Measurements from ENCODE around the gene PGBD4.

DNA sequence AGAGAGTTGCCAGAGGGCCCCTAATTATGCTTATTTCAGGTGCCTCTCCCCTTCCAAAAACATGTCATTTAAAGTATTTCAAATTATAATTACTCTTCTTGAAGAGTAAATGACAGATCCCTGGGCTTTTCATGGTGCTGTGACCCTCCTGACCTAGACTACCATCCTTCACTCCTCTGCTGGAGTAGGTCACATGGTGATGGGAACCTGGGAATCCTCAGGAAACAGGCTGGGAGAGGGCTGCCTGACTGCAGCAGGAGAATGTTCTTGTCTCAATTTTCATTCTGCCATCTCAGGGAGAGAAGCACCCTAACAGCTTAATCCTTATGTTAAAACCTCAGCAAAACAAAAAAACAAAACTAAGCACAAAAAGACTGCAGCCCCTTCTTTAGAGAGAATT is 24.6 kb downstream of the PGBD4 start:
- TF ChIP-seq, protein P1, sequence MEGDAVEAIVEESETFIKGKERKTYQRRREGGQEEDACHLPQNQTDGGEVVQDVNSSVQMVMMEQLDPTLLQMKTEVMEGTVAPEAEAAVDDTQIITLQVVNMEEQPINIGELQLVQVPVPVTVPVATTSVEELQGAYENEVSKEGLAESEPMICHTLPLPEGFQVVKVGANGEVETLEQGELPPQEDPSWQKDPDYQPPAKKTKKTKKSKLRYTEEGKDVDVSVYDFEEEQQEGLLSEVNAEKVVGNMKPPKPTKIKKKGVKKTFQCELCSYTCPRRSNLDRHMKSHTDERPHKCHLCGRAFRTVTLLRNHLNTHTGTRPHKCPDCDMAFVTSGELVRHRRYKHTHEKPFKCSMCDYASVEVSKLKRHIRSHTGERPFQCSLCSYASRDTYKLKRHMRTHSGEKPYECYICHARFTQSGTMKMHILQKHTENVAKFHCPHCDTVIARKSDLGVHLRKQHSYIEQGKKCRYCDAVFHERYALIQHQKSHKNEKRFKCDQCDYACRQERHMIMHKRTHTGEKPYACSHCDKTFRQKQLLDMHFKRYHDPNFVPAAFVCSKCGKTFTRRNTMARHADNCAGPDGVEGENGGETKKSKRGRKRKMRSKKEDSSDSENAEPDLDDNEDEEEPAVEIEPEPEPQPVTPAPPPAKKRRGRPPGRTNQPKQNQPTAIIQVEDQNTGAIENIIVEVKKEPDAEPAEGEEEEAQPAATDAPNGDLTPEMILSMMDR (IDR thresholded peaks at IDR 0.05) = no peak
- TF ChIP-seq SIN3A (IDR thresholded peaks at IDR 0.05; ENCODE audit: borderline replicate concordance, insufficient read depth, low read depth, low read length) = no peak
- TF ChIP-seq POLR2AphosphoS5 (IDR thresholded peaks at IDR 0.05; ENCODE audit: low read depth, low read length) = no peak

All from Panc1 (cell line).